Fibroblast of pulmonary artery (primary cell): Measurements from ENCODE around the gene CCL22.

Experiments used
- DNase-seq: peaks from one replicate; pipeline ENCODE4 v3.0.0-alpha.2; 2010; ENCODE audit warnings: low read depth
- H3K4me3 ChIP-seq: replicated peaks from 2 replicates; pipeline ENCODE4 v1.5.1; 2011; ENCODE audit warnings: low read depth, mild to moderate bottlenecking, control low read depth, low read length, moderate library complexity
- CTCF ChIP-seq: IDR thresholded peaks from 2 replicates; pipeline ENCODE4 v1.5.1; 2011; ENCODE audit warnings: mild to moderate bottlenecking, control low read depth, low read length, inconsistent platforms; ENCODE audit errors: missing control alignments

Gene CCL22

DNA sequence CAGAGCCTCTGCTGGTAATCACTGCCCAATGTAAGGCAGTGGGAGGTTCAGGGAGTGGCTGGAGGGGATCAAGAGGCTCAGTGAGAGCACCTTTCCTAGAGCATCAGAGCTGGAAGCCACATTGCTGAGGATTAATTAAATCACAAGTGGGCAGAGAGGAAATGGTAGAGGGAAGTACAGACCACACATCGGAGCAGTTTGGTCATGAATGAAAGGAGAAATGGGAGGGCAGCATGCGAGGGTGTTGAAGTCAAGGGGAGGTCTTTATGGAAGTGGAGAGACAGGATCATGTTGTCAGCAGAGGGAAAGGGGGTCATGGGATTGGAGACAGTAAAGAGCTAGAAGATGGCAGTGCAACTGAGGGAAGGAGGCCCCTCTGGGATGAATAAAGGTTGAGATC is 48.3 kb downstream of the CCL22 start:
- no peak for DNase-seq
- no peak overlapping the region for H3K4me3 ChIP-seq
- TF ChIP-seq CTCF: no peak

DNA sequence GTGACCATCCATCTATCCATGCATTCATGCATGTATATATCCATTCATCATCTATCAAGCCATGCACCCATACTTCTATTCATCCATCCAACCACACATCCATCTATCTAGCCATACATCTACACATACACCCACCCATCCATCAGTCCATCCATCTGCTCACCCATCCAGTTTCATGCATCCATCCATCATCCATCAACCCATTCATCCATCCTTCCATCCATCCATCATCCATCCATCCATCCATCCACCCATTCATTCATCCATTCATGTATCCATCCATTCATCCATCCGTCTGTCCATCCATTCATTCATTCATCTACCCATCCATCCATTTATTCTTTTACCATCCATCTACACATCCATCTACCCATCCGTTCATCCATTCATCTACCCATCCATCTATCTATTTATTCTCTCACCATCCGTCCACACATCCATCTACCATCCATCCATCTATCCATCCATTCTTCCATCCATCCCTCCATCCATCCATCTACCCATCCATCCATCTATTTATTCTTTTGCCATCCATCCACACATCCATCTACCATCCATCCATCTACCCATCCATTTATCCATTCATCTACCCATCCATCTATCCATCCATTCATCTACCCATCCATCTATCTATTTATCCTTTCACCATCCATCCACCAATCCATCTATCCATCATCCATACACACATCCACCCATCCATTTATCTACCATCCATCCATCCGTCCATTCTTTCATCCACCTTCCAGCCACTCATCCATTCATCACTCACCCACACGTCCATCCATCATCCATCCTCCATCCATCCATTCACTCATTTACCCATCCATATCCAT is 49.2 kb downstream of the CCL22 start:
- H3K4me3 ChIP-seq: no peak overlapping the region
- no peak for DNase-seq
- no peak for TF ChIP-seq CTCF

DNA sequence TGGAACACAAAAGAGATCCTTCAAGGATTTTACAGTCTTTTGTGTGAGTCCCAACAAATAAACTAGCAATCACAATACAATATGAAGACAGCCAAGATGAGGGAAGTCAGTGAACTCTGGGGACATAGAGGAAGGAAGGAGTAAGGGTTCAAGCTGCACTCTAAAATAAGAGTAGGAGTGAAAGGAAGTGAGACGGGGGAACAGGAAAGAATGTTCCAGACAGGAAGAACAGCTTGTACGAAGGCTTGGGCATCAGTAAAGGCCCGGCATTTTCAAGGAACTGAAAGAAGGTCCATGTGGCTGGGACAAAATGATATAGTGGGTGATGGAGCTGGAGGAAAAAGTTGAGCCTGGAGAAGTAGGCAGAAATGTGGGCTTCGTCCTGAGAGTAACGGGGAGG is 50.5 kb downstream of the CCL22 start:
- DNase-seq: no peak
- H3K4me3 ChIP-seq: no peak overlapping the region
- TF ChIP-seq CTCF: no peak

DNA sequence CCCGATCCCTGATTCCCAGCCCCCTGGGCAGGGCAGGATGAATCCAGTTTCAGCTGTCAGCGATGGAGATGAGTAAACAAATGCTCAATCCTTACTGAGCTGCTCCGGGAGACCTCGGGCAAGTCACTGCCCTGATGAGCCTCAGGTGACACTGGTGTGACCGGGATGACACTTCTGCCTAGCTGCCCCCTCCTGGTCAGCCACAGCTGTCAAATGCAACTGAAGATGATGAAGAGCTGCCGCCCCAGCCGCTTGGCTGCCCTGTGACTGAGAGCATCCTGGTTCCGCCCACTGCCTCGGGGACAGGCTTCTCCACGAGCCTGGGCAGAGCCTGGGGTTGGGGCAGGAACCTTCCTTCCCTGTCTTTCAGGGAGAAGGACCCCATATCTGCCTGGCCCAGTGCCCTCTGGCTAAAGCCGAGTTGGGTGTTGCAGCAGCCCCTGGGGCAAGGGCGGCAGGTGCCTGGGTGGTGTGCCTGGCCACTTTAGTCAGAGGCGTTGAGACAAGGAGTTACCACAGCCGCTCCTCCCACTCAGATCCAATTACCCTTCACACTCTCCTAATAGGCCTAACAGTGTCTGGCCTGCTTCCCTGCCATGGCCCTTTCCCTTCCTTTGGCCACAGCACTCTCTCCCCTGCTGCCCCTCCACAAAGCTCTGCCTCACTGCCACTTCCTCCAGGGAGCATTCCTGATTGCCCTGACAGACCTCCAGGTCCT is 51.4 kb downstream of the CCL22 start:
- H3K4me3 ChIP-seq: no peak overlapping the region
- no peak for TF ChIP-seq CTCF
- no peak for DNase-seq

DNA sequence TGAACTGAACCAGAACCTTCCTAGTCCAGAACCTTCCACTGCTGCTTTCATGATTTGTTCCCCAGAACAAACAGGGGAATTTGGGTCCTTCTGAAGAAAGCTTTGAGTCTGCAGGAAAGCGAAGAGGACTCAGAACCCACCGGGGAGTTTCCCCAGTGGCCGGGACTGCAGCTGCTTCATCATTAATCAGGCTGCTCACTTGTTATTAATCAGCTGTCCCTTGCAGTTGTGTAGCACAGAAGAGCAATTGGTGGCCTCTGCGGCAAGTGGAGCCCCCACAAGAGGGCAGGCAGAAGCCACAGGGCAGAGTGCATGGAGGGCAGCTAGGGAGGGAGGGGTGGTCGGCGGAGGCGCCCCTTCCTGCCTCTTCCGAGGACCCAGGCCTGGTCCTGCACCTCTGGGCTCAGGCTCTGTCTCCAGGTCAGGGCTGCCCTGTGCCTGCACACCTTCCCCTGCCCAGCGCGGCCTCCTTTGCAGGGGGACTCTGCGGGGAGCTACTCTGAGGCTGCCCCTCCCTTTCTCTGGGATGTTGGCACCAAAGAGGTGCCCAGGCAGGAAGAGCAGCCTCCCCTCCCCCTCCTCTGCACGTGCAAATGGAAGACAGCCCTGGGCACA is 52.9 kb downstream of the CCL22 start:
- no peak overlapping the region for H3K4me3 ChIP-seq
- DNase-seq: no peak

DNA sequence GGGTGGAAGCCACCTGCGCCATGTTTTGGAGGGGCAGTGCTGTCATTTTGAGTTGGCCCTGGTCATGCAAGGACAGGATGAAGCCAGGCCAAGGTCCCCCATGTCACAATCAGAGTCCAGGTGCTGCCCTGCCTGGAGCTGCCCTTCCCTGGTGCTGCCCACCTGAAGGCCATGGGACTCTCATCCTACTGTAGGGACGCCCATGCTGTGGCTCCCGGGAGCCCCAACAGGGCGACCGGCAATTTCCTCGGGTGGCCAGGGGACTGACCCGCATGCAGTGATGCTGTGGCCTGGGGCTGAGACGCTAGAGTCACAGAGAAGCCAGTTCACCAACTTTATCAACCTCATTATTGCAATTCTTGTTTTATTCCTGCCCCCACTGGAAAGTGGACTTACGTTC is 54.0 kb downstream of the CCL22 start:
- no peak overlapping the region for H3K4me3 ChIP-seq
- no peak for DNase-seq
- no peak for TF ChIP-seq CTCF

More for the DNA sequence above, 52.9 kb downstream of the CCL22 start:
- no peak for TF ChIP-seq CTCF
